GM19351 (cell line): ENCODE measurements around the gene TTC39A.

Experiments
- ATAC-seq: cut with Tn5 transposase; IDR thresholded peaks from one replicate; pipeline ENCODE4 v1.9.1; 2021; ENCODE audit warnings: mild to moderate bottlenecking, moderate library complexity; ENCODE audit not compliant: unreplicated experiment

TTC39A gene

GRCh38 chr1:51299185-51299885 is 31.0 kb downstream of the TTC39A start:
- ATAC-seq: no peak

GRCh38 chr1:51298322-51298705 is 32.0 kb downstream of the TTC39A start:
- no peak for ATAC-seq

GRCh38 chr1:51297401-51298321 is 32.7 kb downstream of the TTC39A start:
- no peak for ATAC-seq

- ATAC-seq: peak; percentile 45
Observed at GRCh38 chr1:51296383-51297357, 33.7 kb downstream of the TTC39A start.

GRCh38 chr1:51295926-51296325 is 34.4 kb downstream of the TTC39A start:
- ATAC-seq: no peak

- ATAC-seq: no peak
Observed at GRCh38 chr1:51294566-51295184, 35.7 kb downstream of the TTC39A start.

GRCh38 chr1:51293898-51294515 is 36.4 kb downstream of the TTC39A start:
- ATAC-seq: no peak

- no peak for ATAC-seq
Observed at GRCh38 chr1:51290489-51290847, 39.9 kb downstream of the TTC39A start.

GRCh38 chr1:51289676-51290488 is 40.5 kb downstream of the TTC39A start:
- ATAC-seq: no peak

GRCh38 chr1:51288578-51288977 is 41.8 kb downstream of the TTC39A start:
- no peak for ATAC-seq

GRCh38 chr1:51287966-51288365 is 42.4 kb downstream of the TTC39A start:
- no peak for ATAC-seq

- ATAC-seq: peak; percentile 95
Observed at GRCh38 chr1:51285055-51285454, 45.3 kb downstream of the TTC39A start.

- peak; percentile 65 for ATAC-seq
Observed at GRCh38 chr1:51284487-51284954, 45.8 kb downstream of the TTC39A start.

GRCh38 chr1:51283979-51284378 is 46.4 kb downstream of the TTC39A start:
- no peak for ATAC-seq

- no peak for ATAC-seq
Observed at GRCh38 chr1:51282605-51283004, 47.8 kb downstream of the TTC39A start.

GRCh38 chr1:51281807-51282206 is 48.6 kb downstream of the TTC39A start:
- no peak for ATAC-seq

GRCh38 chr1:51280321-51280978 is 49.9 kb downstream of the TTC39A start:
- no peak for ATAC-seq

GRCh38 chr1:51276286-51276685 is 54.1 kb downstream of the TTC39A start:
- no peak for ATAC-seq

GRCh38 chr1:51274676-51275075 is 55.7 kb downstream of the TTC39A start:
- no peak for ATAC-seq
